Neuron (in vitro differentiated cells): ENCODE data around the gene RALGPS1.

Experiments used
- H2AFZ ChIP-seq: one replicate; pipeline ENCODE4 v1.6.1; 2013; ENCODE audit warnings: low read depth, mild to moderate bottlenecking, inconsistent platforms, low read length, moderate library complexity
- H3K27me3 ChIP-seq: one replicate; pipeline ENCODE4 v1.6.1; 2013; ENCODE audit warnings: low read length; ENCODE audit not compliant: insufficient read depth
- H3K36me3 ChIP-seq: one replicate; pipeline ENCODE4 v1.6.1; 2013; ENCODE audit warnings: low read length; ENCODE audit not compliant: insufficient read depth
- H3K4me1 ChIP-seq: one replicate; pipeline ENCODE4 v1.6.1; 2013; ENCODE audit warnings: low read length; ENCODE audit not compliant: insufficient read depth
- H3K4me3 ChIP-seq: 2 replicates; pipeline ENCODE4 v1.5.1; 2013; ENCODE audit warnings: mild to moderate bottlenecking, low read length, moderate library complexity
- H3K9me3 ChIP-seq: one replicate; pipeline ENCODE4 v1.6.1; 2013; ENCODE audit warnings: low read length

Gene RALGPS1

GRCh38 chr9:126952205-126952977 lies 37.8 kb downstream of the RALGPS1 start:
- H3K4me3 ChIP-seq: no peak overlapping the region
- no peaks in the 10 kb centered on the region for H3K9me3 ChIP-seq
- H3K36me3 ChIP-seq: no peaks in the 10 kb centered on the region
- no peak overlapping the region for H2AFZ ChIP-seq
- H3K4me1 ChIP-seq: no peaks in the 10 kb centered on the region
- no peaks in the 10 kb centered on the region for H3K27me3 ChIP-seq

GRCh38 chr9:126953041-126953809 lies 38.6 kb downstream of the RALGPS1 start:
- Histone ChIP-seq H3K27me3 (no peaks in the 10 kb centered on the region), H3K9me3 (no peaks in the 10 kb centered on the region), H3K4me3 (no peak overlapping the region), H2AFZ (no peak overlapping the region), H3K4me1 (no peaks in the 10 kb centered on the region), H3K36me3 (no peaks in the 10 kb centered on the region)

- Histone ChIP-seq H3K4me1 (no peaks in the 10 kb centered on the region), H3K36me3 (no peaks in the 10 kb centered on the region), H3K27me3 (no peaks in the 10 kb centered on the region), H2AFZ (no peak overlapping the region), H3K9me3 (no peaks in the 10 kb centered on the region), H3K4me3 (no peak overlapping the region)
Measured at GRCh38 chr9:126955811-126956210, 41.2 kb downstream of the RALGPS1 start.

- Histone ChIP-seq H3K36me3 (no peaks in the 10 kb centered on the region), H3K4me3 (no peak overlapping the region), H3K27me3 (no peaks in the 10 kb centered on the region), H2AFZ (no peak overlapping the region), H3K4me1 (no peaks in the 10 kb centered on the region), H3K9me3 (no peaks in the 10 kb centered on the region)
Measured at GRCh38 chr9:126956917-126957686, 42.5 kb downstream of the RALGPS1 start.

- no peak overlapping the region for H2AFZ ChIP-seq
- no peaks in the 10 kb centered on the region for H3K36me3 ChIP-seq
- H3K9me3 ChIP-seq: no peaks in the 10 kb centered on the region
- no peaks in the 10 kb centered on the region for H3K27me3 ChIP-seq
- H3K4me1 ChIP-seq: no peaks in the 10 kb centered on the region
- no peak overlapping the region for H3K4me3 ChIP-seq
Measured at GRCh38 chr9:126957687-126958053, 43.1 kb downstream of the RALGPS1 start.

- Histone ChIP-seq H3K36me3 (no peaks in the 10 kb centered on the region), H2AFZ (no peak overlapping the region), H3K4me3 (no peak overlapping the region), H3K9me3 (no peaks in the 10 kb centered on the region), H3K4me1 (no peaks in the 10 kb centered on the region), H3K27me3 (no peaks in the 10 kb centered on the region)
Measured at GRCh38 chr9:126959336-126959735, 44.8 kb downstream of the RALGPS1 start.

GRCh38 chr9:126959917-126960316 lies 45.3 kb downstream of the RALGPS1 start:
- Histone ChIP-seq H3K36me3 (no peaks in the 10 kb centered on the region), H3K4me3 (no peak overlapping the region), H2AFZ (no peak overlapping the region), H3K9me3 (no peaks in the 10 kb centered on the region), H3K4me1 (peaks cover 1% of the 10 kb centered on the region), H3K27me3 (no peaks in the 10 kb centered on the region)

- H3K27me3 ChIP-seq: no peaks in the 10 kb centered on the region
- H2AFZ ChIP-seq: no peak overlapping the region
- no peaks in the 10 kb centered on the region for H3K36me3 ChIP-seq
- H3K4me3 ChIP-seq: no peak overlapping the region
- peaks cover 3% of the 10 kb centered on the region for H3K4me1 ChIP-seq
- H3K9me3 ChIP-seq: no peaks in the 10 kb centered on the region
Measured at GRCh38 chr9:126962336-126962735, 47.8 kb downstream of the RALGPS1 start.

GRCh38 chr9:126965077-126965476 lies 50.5 kb downstream of the RALGPS1 start:
- Histone ChIP-seq H3K4me1 (peaks cover 3% of the 10 kb centered on the region), H2AFZ (no peak overlapping the region), H3K4me3 (no peak overlapping the region), H3K36me3 (no peaks in the 10 kb centered on the region), H3K27me3 (no peaks in the 10 kb centered on the region), H3K9me3 (no peaks in the 10 kb centered on the region)

- Histone ChIP-seq H3K4me1 (peaks cover 3% of the 10 kb centered on the region), H3K4me3 (no peak overlapping the region)
Measured at GRCh38 chr9:126965541-126966428, 51.2 kb downstream of the RALGPS1 start.

GRCh38 chr9:126971261-126971660 lies 56.7 kb downstream of the RALGPS1 start:
- Histone ChIP-seq H3K36me3 (no peaks in the 10 kb centered on the region), H3K27me3 (no peaks in the 10 kb centered on the region), H3K9me3 (no peaks in the 10 kb centered on the region), H2AFZ (no peak overlapping the region), H3K4me3 (no peak overlapping the region), H3K4me1 (no peaks in the 10 kb centered on the region)

More at GRCh38 chr9:126965541-126966428, 51.2 kb downstream of the RALGPS1 start:
- no peak overlapping the region for H2AFZ ChIP-seq
- H3K27me3 ChIP-seq: no peaks in the 10 kb centered on the region
- no peaks in the 10 kb centered on the region for H3K36me3 ChIP-seq
- no peaks in the 10 kb centered on the region for H3K9me3 ChIP-seq

- no peaks in the 10 kb centered on the region for H3K27me3 ChIP-seq
- H3K4me1 ChIP-seq: no peaks in the 10 kb centered on the region
- H3K9me3 ChIP-seq: no peaks in the 10 kb centered on the region
- no peaks in the 10 kb centered on the region for H3K36me3 ChIP-seq
- no peak overlapping the region for H3K4me3 ChIP-seq
- no peak overlapping the region for H2AFZ ChIP-seq
Measured at GRCh38 chr9:126973651-126974529, 59.3 kb downstream of the RALGPS1 start.
